IgD-negative memory B cell (primary cell): ENCODE data around the gene ABHD10. TPM values are rescaled to one million over a fixed set of nuclear protein-coding genes. Genes with fewer than 3 reads are reported as not detected.

ENCODE experiments used
- H3K27ac Mint-ChIP-seq, 3 donors: one replicate each; pipeline ENCODE4 v1.8.0; 2020 to 2022; ENCODE audit warnings: mild to moderate bottlenecking in 3 of 3, mixed read lengths in 3 of 3, moderate library complexity in 1 of 3
- H3K27me3 Mint-ChIP-seq: one replicate; pipeline ENCODE4 v1.8.0; 2021; ENCODE audit warnings: mixed read lengths
- H3K36me3 Mint-ChIP-seq: one replicate; pipeline ENCODE4 v1.8.0; 2020; ENCODE audit warnings: mild to moderate bottlenecking, mixed read lengths
- H3K4me1 Mint-ChIP-seq, 3 donors: one replicate each; pipeline ENCODE4 v1.8.0; 2020 to 2022; ENCODE audit warnings: mixed read lengths in 3 of 3, mild to moderate bottlenecking in 1 of 3
- H3K4me3 Mint-ChIP-seq, 4 donors: one replicate each; pipeline ENCODE4 v1.8.0; 2020 to 2022; ENCODE audit warnings: mild to moderate bottlenecking in 4 of 4, mixed read lengths in 4 of 4, moderate library complexity in 3 of 4
- H3K9me3 Mint-ChIP-seq, 3 donors: one replicate each; pipeline ENCODE4 v1.8.0; 2020 to 2021; ENCODE audit warnings: mixed read lengths in 3 of 3, mild to moderate bottlenecking in 1 of 3
- polyA plus RNA-seq: library from polyadenylated mRNA; unstranded; fragments of 300-500 nt; fragmentation: Illumina TruSeq; gene quantifications from one replicate; pipeline ENCODE4 v1.2.3, GENCODE V29; 2021

Gene ABHD10
- 44.2 TPM for polyA plus RNA-seq

- Mint-ChIP-seq H3K9me3 (no peaks in the 10 kb centered on the region), H3K4me1 (peaks cover 27 to 48% (median 34%) of the 10 kb centered on the region in 3 donors), H3K36me3 (no peaks in the 10 kb centered on the region), H3K4me3 (peak within 1 kb of the TSS; percentile 94 to 98 (median 96)), H3K27me3 (peaks cover 4% of the 10 kb centered on the region), H3K27ac (peak within 1 kb of the TSS; percentile 45 to 94 (median 92))
Observed at GRCh38 chr3:111978583-111979433, at the start of gene ABHD10. Gene ABHD10, plus strand, starts transcription at chr3:111979026. Its CDS starts 36 bp downstream, at chr3:111979062.

GRCh38 chr3:111929484-111929883, 49.3 kb upstream of the ABHD10 start:
- Mint-ChIP-seq H3K27me3 (peaks cover 2% of the 10 kb centered on the region), H3K4me3 (no peak overlapping the region), H3K27ac (no peak overlapping the region)

GRCh38 chr3:111932946-111933345, 45.9 kb upstream of the ABHD10 start:
- no peaks in the 10 kb centered on the region for H3K9me3 Mint-ChIP-seq
- H3K27ac Mint-ChIP-seq = no peak overlapping the region
- no peak overlapping the region for H3K4me3 Mint-ChIP-seq
- H3K36me3 Mint-ChIP-seq = peaks cover 3% of the 10 kb centered on the region
- peaks cover 2% of the 10 kb centered on the region for H3K27me3 Mint-ChIP-seq
- H3K4me1 Mint-ChIP-seq = no peaks in the 10 kb centered on the region

More at GRCh38 chr3:111929484-111929883, 49.3 kb upstream of the ABHD10 start:
- Mint-ChIP-seq H3K9me3 (no peaks in the 10 kb centered on the region), H3K4me1 (no peaks in the 10 kb centered on the region), H3K36me3 (peaks cover 3% of the 10 kb centered on the region)

- Mint-ChIP-seq H3K27ac (no peak overlapping the region), H3K4me3 (no peak overlapping the region), H3K36me3 (peaks cover 3% of the 10 kb centered on the region), H3K4me1 (no peaks in the 10 kb centered on the region), H3K27me3 (peaks cover 3% of the 10 kb centered on the region), H3K9me3 (no peaks in the 10 kb centered on the region)
Observed at GRCh38 chr3:111936191-111936841, 42.5 kb upstream of the ABHD10 start.

- no peak overlapping the region for H3K4me3 Mint-ChIP-seq
- no peak overlapping the region for H3K27ac Mint-ChIP-seq
- no peaks in the 10 kb centered on the region for H3K9me3 Mint-ChIP-seq
- peaks cover 1% of the 10 kb centered on the region for H3K27me3 Mint-ChIP-seq
- H3K4me1 Mint-ChIP-seq = no peaks in the 10 kb centered on the region
- peaks cover 3% of the 10 kb centered on the region for H3K36me3 Mint-ChIP-seq
Observed at GRCh38 chr3:111936967-111937366, 41.9 kb upstream of the ABHD10 start.

GRCh38 chr3:111937871-111938270, 41.0 kb upstream of the ABHD10 start:
- no peaks in the 10 kb centered on the region for H3K9me3 Mint-ChIP-seq
- H3K27me3 Mint-ChIP-seq = peaks cover 1% of the 10 kb centered on the region
- no peaks in the 10 kb centered on the region for H3K36me3 Mint-ChIP-seq
- H3K4me3 Mint-ChIP-seq = no peak overlapping the region
- H3K4me1 Mint-ChIP-seq = no peaks in the 10 kb centered on the region
- no peak overlapping the region for H3K27ac Mint-ChIP-seq

GRCh38 chr3:111939873-111940272, 39.0 kb upstream of the ABHD10 start:
- peaks cover 0 to 1% (median 0%) of the 10 kb centered on the region in 3 donors for H3K4me1 Mint-ChIP-seq
- H3K27me3 Mint-ChIP-seq = peaks cover 1% of the 10 kb centered on the region
- H3K4me3 Mint-ChIP-seq = no peak overlapping the region
- H3K36me3 Mint-ChIP-seq = no peaks in the 10 kb centered on the region
- no peaks in the 10 kb centered on the region for H3K9me3 Mint-ChIP-seq
- no peak overlapping the region for H3K27ac Mint-ChIP-seq

- Mint-ChIP-seq H3K27ac (no peak overlapping the region), H3K36me3 (no peaks in the 10 kb centered on the region)
Observed at GRCh38 chr3:111943533-111943932, 35.3 kb upstream of the ABHD10 start.

GRCh38 chr3:111944372-111944771, 34.5 kb upstream of the ABHD10 start:
- Mint-ChIP-seq H3K4me1 (peaks cover 0 to 1% (median 0%) of the 10 kb centered on the region in 3 donors), H3K9me3 (no peaks in the 10 kb centered on the region), H3K27ac (no peak overlapping the region), H3K27me3 (peaks cover 1% of the 10 kb centered on the region), H3K36me3 (peaks cover 3% of the 10 kb centered on the region), H3K4me3 (no peak overlapping the region)

More at GRCh38 chr3:111943533-111943932, 35.3 kb upstream of the ABHD10 start:
- no peaks in the 10 kb centered on the region for H3K9me3 Mint-ChIP-seq
- H3K4me1 Mint-ChIP-seq = peaks cover 0 to 1% (median 0%) of the 10 kb centered on the region in 3 donors
- no peak overlapping the region for H3K4me3 Mint-ChIP-seq
- peaks cover 1% of the 10 kb centered on the region for H3K27me3 Mint-ChIP-seq

GRCh38 chr3:111947231-111947630, 31.6 kb upstream of the ABHD10 start:
- Mint-ChIP-seq H3K27ac (no peak overlapping the region), H3K36me3 (peaks cover 3% of the 10 kb centered on the region), H3K27me3 (peaks cover 2% of the 10 kb centered on the region), H3K9me3 (no peaks in the 10 kb centered on the region), H3K4me1 (peaks cover 0 to 1% (median 0%) of the 10 kb centered on the region in 3 donors), H3K4me3 (no peak overlapping the region)

GRCh38 chr3:111948786-111949185, 30.0 kb upstream of the ABHD10 start:
- Mint-ChIP-seq H3K9me3 (no peaks in the 10 kb centered on the region), H3K36me3 (peaks cover 3% of the 10 kb centered on the region), H3K27me3 (peaks cover 2% of the 10 kb centered on the region), H3K4me3 (no peak overlapping the region), H3K4me1 (peaks cover 0 to 1% (median 0%) of the 10 kb centered on the region in 3 donors), H3K27ac (no peak overlapping the region)

GRCh38 chr3:111949712-111950111, 29.1 kb upstream of the ABHD10 start:
- Mint-ChIP-seq H3K27me3 (peaks cover 2% of the 10 kb centered on the region), H3K9me3 (no peaks in the 10 kb centered on the region), H3K4me1 (no peaks in the 10 kb centered on the region), H3K36me3 (peaks cover 3% of the 10 kb centered on the region), H3K27ac (no peak overlapping the region), H3K4me3 (no peak overlapping the region)

- no peaks in the 10 kb centered on the region for H3K9me3 Mint-ChIP-seq
- no peaks in the 10 kb centered on the region for H3K4me1 Mint-ChIP-seq
- H3K27me3 Mint-ChIP-seq = peaks cover 2% of the 10 kb centered on the region
- H3K27ac Mint-ChIP-seq = no peak overlapping the region
- peaks cover 3% of the 10 kb centered on the region for H3K36me3 Mint-ChIP-seq
- H3K4me3 Mint-ChIP-seq = no peak overlapping the region
Observed at GRCh38 chr3:111951032-111951431, 27.8 kb upstream of the ABHD10 start.

- H3K9me3 Mint-ChIP-seq = no peaks in the 10 kb centered on the region
- peaks cover 3% of the 10 kb centered on the region for H3K36me3 Mint-ChIP-seq
- no peaks in the 10 kb centered on the region for H3K4me1 Mint-ChIP-seq
- no peak overlapping the region for H3K4me3 Mint-ChIP-seq
- H3K27ac Mint-ChIP-seq = no peak overlapping the region
- H3K27me3 Mint-ChIP-seq = peaks cover 2% of the 10 kb centered on the region
Observed at GRCh38 chr3:111952086-111952485, 26.7 kb upstream of the ABHD10 start.

GRCh38 chr3:111952866-111953450, 25.9 kb upstream of the ABHD10 start:
- H3K4me3 Mint-ChIP-seq = no peak overlapping the region
- H3K27me3 Mint-ChIP-seq = peaks cover 2% of the 10 kb centered on the region
- no peak overlapping the region for H3K27ac Mint-ChIP-seq
- peaks cover 3% of the 10 kb centered on the region for H3K36me3 Mint-ChIP-seq
- H3K9me3 Mint-ChIP-seq = no peaks in the 10 kb centered on the region
- no peaks in the 10 kb centered on the region for H3K4me1 Mint-ChIP-seq
